GM12872 (cell line): ENCODE measurements around the gene ANO2.

Source experiments
- CTCF ChIP-seq: IDR thresholded peaks from 3 replicates; pipeline ENCODE4 v1.5.1; 2011; ENCODE audit warnings: low read depth, mild to moderate bottlenecking, low read length, moderate library complexity; ENCODE audit not compliant: insufficient read depth

ANO2 gene

GRCh38 chr12:5627053-5627630 is 317.9 kb downstream of the ANO2 start:
- no peak for TF ChIP-seq CTCF

- TF ChIP-seq CTCF = no peak
Observed at GRCh38 chr12:5626151-5626550, 318.9 kb downstream of the ANO2 start.

- no peak for TF ChIP-seq CTCF
Observed at GRCh38 chr12:5624486-5625272, 320.4 kb downstream of the ANO2 start.

- no peak for TF ChIP-seq CTCF
Observed at GRCh38 chr12:5623411-5623810, 321.6 kb downstream of the ANO2 start.

GRCh38 chr12:5622280-5622679 is 322.8 kb downstream of the ANO2 start:
- TF ChIP-seq CTCF = no peak

- no peak for TF ChIP-seq CTCF
Observed at GRCh38 chr12:5621329-5621728, 323.7 kb downstream of the ANO2 start.

- no peak for TF ChIP-seq CTCF
Observed at GRCh38 chr12:5620896-5621295, 324.2 kb downstream of the ANO2 start.
